IMR-90 (cell line): Measurements from ENCODE around the gene GRM5. TPM values are rescaled to one million over a fixed set of nuclear protein-coding genes. Genes with fewer than 3 reads are reported as not detected.

ENCODE experiments used
- ATAC-seq: fragments of 200-7000 bp; cut with Tn5 transposase; 2 replicates; pipeline ENCODE4 v1.9.1; 2020; ENCODE audit warnings: low read depth, mild to moderate bottlenecking, moderate library complexity
- BruUV-seq: library from RNA; stranded (reverse); fragments of 400-500 nt; replicated peaks from 2 replicates; lab custom pipeline; 2021; lab: Mats Ljungman, UMichigan
- CTCF ChIA-PET: fragments of 300-600 bp; formaldehyde crosslinking; extraction: SDS; loops from one replicate; lab custom pipeline; 2021; ENCODE audit warnings: antibody characterized with exemption; lab: Yijun Ruan, JAX
- POLR2A ChIA-PET: fragments of 300-600 bp; sonication (Branson Sonifier 250); formaldehyde crosslinking; loops from one replicate; lab custom pipeline; 2022; ENCODE audit warnings: antibody characterized with exemption; ENCODE audit not compliant: unreplicated experiment; lab: Charles Lee
- DNase-seq: peaks from one replicate; pipeline ENCODE4 v3.0.0; 2013
- H2AFZ ChIP-seq: replicated peaks from 2 replicates; pipeline ENCODE3; 2013; ENCODE audit warnings: low read length, mild to moderate bottlenecking; ENCODE audit not compliant: poor library complexity
- H2AK5ac ChIP-seq: 2 replicates; pipeline ENCODE4 v1.6.1; 2013; ENCODE audit warnings: low read depth, low read length, inconsistent platforms
- H2AK9ac ChIP-seq: replicated peaks from 2 replicates; pipeline ENCODE3; 2013; ENCODE audit warnings: mild to moderate bottlenecking, low read depth, low read length, moderate library complexity; ENCODE audit not compliant: poor library complexity
- H2BK120ac ChIP-seq: 2 replicates; pipeline ENCODE4 v1.6.1; 2013; ENCODE audit warnings: low read depth, low read length, inconsistent platforms
- H2BK15ac ChIP-seq: 3 replicates; pipeline ENCODE4 v1.6.1; 2013; ENCODE audit warnings: low read depth, low read length, inconsistent platforms
- H2BK20ac ChIP-seq: 2 replicates; pipeline ENCODE4 v1.6.1; 2013; ENCODE audit warnings: low read depth, mild to moderate bottlenecking, inconsistent platforms, low read length, moderate library complexity
- H2BK5ac ChIP-seq: 2 replicates; pipeline ENCODE4 v1.6.1; 2013; ENCODE audit warnings: mild to moderate bottlenecking, low read depth, low read length, inconsistent platforms; ENCODE audit not compliant: poor library complexity, severe bottlenecking
- H3K14ac ChIP-seq: replicated peaks from 2 replicates; pipeline ENCODE4 v1.6.1; 2013; ENCODE audit warnings: low read depth, low read length, inconsistent platforms
- H3K18ac ChIP-seq: 2 replicates; pipeline ENCODE4 v1.6.1; 2013; ENCODE audit warnings: low read depth, low read length, control low read depth
- H3K23ac ChIP-seq: 2 replicates; pipeline ENCODE4 v1.6.1; 2013; ENCODE audit warnings: low read depth, low read length, inconsistent platforms
- H3K27ac ChIP-seq: 2 replicates; pipeline ENCODE4 v1.5.1; 2013; ENCODE audit warnings: mild to moderate bottlenecking, control low read depth, low read length; ENCODE audit not compliant: insufficient read depth
- H3K27me3 ChIP-seq: 2 replicates; pipeline ENCODE4 v1.6.1; 2013; ENCODE audit warnings: low read length; ENCODE audit not compliant: control insufficient read depth, insufficient read depth
- H3K36me3 ChIP-seq: 2 replicates; pipeline ENCODE4 v1.6.1; 2013; ENCODE audit warnings: low read length, mixed read lengths; ENCODE audit not compliant: control insufficient read depth, insufficient read depth
- H3K4ac ChIP-seq: 2 replicates; pipeline ENCODE4 v1.6.1; 2013; ENCODE audit warnings: low read depth, low read length, inconsistent platforms
- H3K4me1 ChIP-seq: 2 replicates; pipeline ENCODE4 v1.6.1; 2013; ENCODE audit warnings: low read length, mixed read lengths; ENCODE audit not compliant: control insufficient read depth, insufficient read depth
- H3K4me2 ChIP-seq: 2 replicates; pipeline ENCODE4 v1.6.1; 2013; ENCODE audit warnings: low read depth, mild to moderate bottlenecking, control low read depth, low read length, moderate library complexity
- H3K4me3 ChIP-seq: 2 replicates; pipeline ENCODE4 v1.5.1; 2013; ENCODE audit warnings: low read depth, mild to moderate bottlenecking, control low read depth, low read length, moderate library complexity; ENCODE audit not compliant: insufficient read depth
- H3K56ac ChIP-seq: 2 replicates; pipeline ENCODE4 v1.6.1; 2013; ENCODE audit warnings: low read length, inconsistent platforms; ENCODE audit not compliant: insufficient read depth; ENCODE audit errors: extremely low read depth
- H3K79me1 ChIP-seq, 2 experiments: 2 replicates each; pipeline ENCODE4 v1.6.1; 2013; ENCODE audit warnings: low read length in 2 of 2, inconsistent platforms in 1 of 2, low read depth in 1 of 2
- H3K9ac ChIP-seq: 2 replicates; pipeline ENCODE4 v1.6.1; 2013; ENCODE audit warnings: low read depth, low read length, control low read depth
- H3K9me1 ChIP-seq: 2 replicates; pipeline ENCODE4 v1.6.1; 2013; ENCODE audit warnings: low read length, inconsistent platforms; ENCODE audit not compliant: insufficient read depth
- H3K9me3 ChIP-seq: 2 replicates; pipeline ENCODE4 v1.6.1; 2013; ENCODE audit warnings: low read length; ENCODE audit not compliant: control insufficient read depth, insufficient read depth
- H4K20me1 ChIP-seq: 2 replicates; pipeline ENCODE4 v1.6.1; 2013; ENCODE audit warnings: low read length, inconsistent platforms; ENCODE audit not compliant: insufficient read depth
- H4K5ac ChIP-seq: 2 replicates; pipeline ENCODE4 v1.6.1; 2013; ENCODE audit warnings: mild to moderate bottlenecking, low read depth, low read length, control low read depth
- H4K8ac ChIP-seq, 2 experiments: 2 replicates each; pipeline ENCODE4 v1.6.1; 2013; ENCODE audit warnings: low read depth in 2 of 2, low read length in 2 of 2, control low read depth in 1 of 2, inconsistent platforms in 1 of 2
- H4K91ac ChIP-seq: 2 replicates; pipeline ENCODE4 v1.6.1; 2013; ENCODE audit warnings: low read depth, low read length, inconsistent platforms; ENCODE audit not compliant: insufficient read depth
- FOS ChIP-seq: fragments of 150-350 bp; IDR thresholded peaks from 2 replicates; pipeline ENCODE4 v1.6.1; 2016; ENCODE audit warnings: low read depth, low read length
- RFX5 ChIP-seq: IDR thresholded peaks from 2 replicates; pipeline ENCODE4 v1.8.0; 2012; ENCODE audit warnings: low read depth, mild to moderate bottlenecking, low read length, moderate library complexity
- WGBS, 2 experiments: methylation state at CpG; one replicate each; pipeline versions ENCODE4 v1.1.5 to v1.1.7; 2013; ENCODE audit warnings: missing lambda C conversion rate in 2 of 2; ENCODE audit not compliant: insufficient read length in 1 of 2; ENCODE audit errors: extremely low coverage in 2 of 2; 5-methylcytosine and 5-hydroxymethylcytosine counted together
- dilution Hi-C: fragments of 300-500 bp; cut with HindIII; formaldehyde crosslinking; loops from one replicate; pipeline ENCODE4 v1.14.3; 2018; ENCODE audit warnings: low sequenced_read_pairs; ENCODE audit not compliant: unreplicated experiment
- in situ Hi-C: fragments of 300-500 bp; cut with MboI; formaldehyde crosslinking; loops from 3 replicates; pipeline ENCODE4 v1.14.3; 2019; ENCODE audit warnings: low sequenced_read_pairs, inconsistent platforms, mixed read lengths
- intact Hi-C: fragments of 100-400 bp; cut with micrococcal nuclease; formaldehyde crosslinking; loops from 2 replicates; pipeline ENCODE4 v1.10.0; 2022
- polyA plus RNA-seq, 3 experiments: library from polyadenylated mRNA; depleted of rRNA; stranded (reverse); fragments of >200 nt; gene quantifications; 2 replicates each; pipeline ENCODE4 v1.2.3, GENCODE V29; 2012; ENCODE audit warnings: low replicate concordance in 1 of 3
- total RNA-seq: library from RNA; depleted of rRNA; stranded (reverse); fragments of >200 nt; gene quantifications from 2 replicates; pipeline ENCODE4 v1.2.3, GENCODE V29; 2012

The GRM5 gene
- total and polyA plus RNA-seq, 2 of the 4 experiments (the other 2 are of a cell fraction) = under 0.01 TPM

DNA sequence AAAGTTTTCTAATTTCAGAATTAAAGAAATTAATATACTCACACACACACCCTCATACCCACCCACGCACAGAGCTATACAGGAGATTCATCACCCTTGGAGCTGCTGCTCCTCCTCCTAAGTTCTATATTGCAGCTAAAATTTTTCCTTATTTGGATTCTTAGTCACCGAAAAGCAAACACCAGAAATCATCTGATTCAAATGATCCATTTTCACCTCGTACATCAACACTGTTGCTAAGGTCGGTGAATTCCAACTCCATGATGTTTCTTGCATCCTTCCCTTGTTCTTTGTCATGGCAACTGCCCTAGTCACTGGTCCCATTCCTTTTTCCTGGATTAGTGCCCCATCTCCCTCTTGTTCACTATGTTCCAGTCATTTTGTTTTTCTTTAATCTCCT, 286.2 kb downstream of the GRM5 start:
- POLR2A ChIA-PET = no interaction called here
- in situ Hi-C loops = no loop called here
- dilution Hi-C loops = no loop called here

More for the DNA sequence above, 286.2 kb downstream of the GRM5 start:
- Histone ChIP-seq H2AFZ (no peak overlapping the region), H3K18ac (no peak overlapping the region), H4K20me1 (no peaks in the 10 kb centered on the region), H3K56ac (no peak overlapping the region), H3K4ac (no peak overlapping the region), H3K9me3 (no peaks in the 10 kb centered on the region), H3K36me3 (no peaks in the 10 kb centered on the region), H2BK120ac (peak overlapping the region; percentile 74; the same call in 1 of the 2 replicates), H3K14ac (no peak overlapping the region), H3K4me3 (no peak overlapping the region), H3K23ac (no peak overlapping the region), H3K4me1 (no peaks in the 10 kb centered on the region; the same call in 1 of the 2 replicates), H2BK5ac (peak overlapping the region; percentile 47), H3K27ac (no peak overlapping the region), H3K9me1 (no peaks in the 10 kb centered on the region), H3K4me2 (no peak overlapping the region; the same call in 1 of the 2 replicates), H3K79me1 (no peaks in the 10 kb centered on the region), H2AK9ac (no peak overlapping the region), H3K9ac (no peak overlapping the region), H2BK15ac (no peak overlapping the region), H2AK5ac (no peak overlapping the region), H4K91ac (no peak overlapping the region), H2BK20ac (0 out of 2 replicates have a peak overlapping the region, but pooled peaks have one; percentile 51), H3K27me3 (no peaks in the 10 kb centered on the region), H4K8ac (no peak overlapping the region), H4K5ac (no peak overlapping the region)
- 0 out of 2 replicates have a peak, but pooled peaks have one; percentile 52 for TF ChIP-seq RFX5
- no peak for TF ChIP-seq FOS
- ATAC-seq = peak; percentile 77
- DNase-seq = peak; percentile 92
- no TSS peak for BruUV-seq
- intact Hi-C loops = no loop called here
- WGBS, 2 experiments = 4% methylated on average over 3 of the region's 4 CpGs; no CpG with 5 or more reads in 1 of the 2 experiments
- CTCF ChIA-PET = no interaction called here
